Activated B cell treated with CpG ODN at 0.5 μM for 24 hours (primary cell): ENCODE data around the gene GOT1. TPM values are rescaled to one million over a fixed set of nuclear protein-coding genes. Genes with fewer than 3 reads are reported as not detected.

Experiments
- ATAC-seq: fragments of 200-7000 bp; cut with Tn5 transposase; one replicate; pipeline ENCODE4 v1.10.0; 2021; ENCODE audit warnings: low read depth, mild to moderate bottlenecking, moderate library complexity
- CTCF ChIA-PET: fragments of 350-600 bp; sonication (Branson Sonifier 250); formaldehyde crosslinking; loops from one replicate; lab custom pipeline; 2021; ENCODE audit warnings: antibody characterized with exemption; lab: Charles Lee
- POLR2A ChIA-PET: fragments of 350-600 bp; sonication (Branson Sonifier 250); formaldehyde crosslinking; loops from one replicate; lab custom pipeline; 2021; ENCODE audit warnings: antibody characterized with exemption; lab: Charles Lee
- DNase-seq: peaks from one replicate; pipeline ENCODE4 v3.0.0; 2022
- H3K27ac Mint-ChIP-seq: one replicate; pipeline ENCODE4 v1.8.0; 2020; ENCODE audit warnings: mixed read lengths
- H3K27me3 Mint-ChIP-seq: one replicate; pipeline ENCODE4 v1.8.0; 2021; ENCODE audit warnings: mixed read lengths
- H3K36me3 Mint-ChIP-seq: one replicate; pipeline ENCODE4 v1.8.0; 2021; ENCODE audit warnings: low read depth, mixed read lengths
- H3K4me1 Mint-ChIP-seq: one replicate; pipeline ENCODE4 v1.8.0; 2021; ENCODE audit warnings: mixed read lengths
- H3K4me3 Mint-ChIP-seq: one replicate; pipeline ENCODE4 v1.8.0; 2020; ENCODE audit warnings: mild to moderate bottlenecking, mixed read lengths
- H3K9me3 Mint-ChIP-seq: one replicate; pipeline ENCODE4 v1.8.0; 2020; ENCODE audit warnings: mixed read lengths
- CTCF ChIP-seq: fragments of 200-600 bp; IDR thresholded peaks from one replicate; pipeline ENCODE4 v1.8.0; 2022; ENCODE audit warnings: antibody characterized with exemption, mild to moderate bottlenecking
- intact Hi-C: fragments of 100-400 bp; cut with micrococcal nuclease; formaldehyde crosslinking; loops from one replicate; pipeline ENCODE4 v1.15.1; 2024
- total RNA-seq: library from RNA; stranded (reverse); gene quantifications from 2 replicates; pipeline ENCODE4 v1.2.3, GENCODE V29; 2022

The GOT1 gene
- total RNA-seq, 1 donor from 2014 or later: 31.4 TPM

- peak overlapping the region; percentile 92 for H3K27ac Mint-ChIP-seq
- no peaks in the 10 kb centered on the region for H3K27me3 Mint-ChIP-seq
- no peaks in the 10 kb centered on the region for H3K9me3 Mint-ChIP-seq
- no peak for ATAC-seq
- ChIA-PET CTCF (interaction anchor here (1.9 kb wide), 1 partner anchor 181 kb away, joined by 7 read pairs; no protein-coding TSS in a partner anchor), POLR2A (interaction anchor here (0.6 to 3.4 kb wide), 12 partner anchors 68 to 1297 kb away, joined by 3 to 26 read pairs (median 5); partner anchors contain the start of genes COX15, CUTC, HIF1AN and HPS1)
- no peak for DNase-seq
- peak overlapping the region; percentile 98 for H3K4me3 Mint-ChIP-seq
- peaks cover 29% of the 10 kb centered on the region for H3K4me1 Mint-ChIP-seq
- peaks cover 10% of the 10 kb centered on the region for H3K36me3 Mint-ChIP-seq
- intact Hi-C loops: loop anchor here (2.0 to 10.0 kb wide), 4 partner anchors 100 to 964 kb away; partner anchors contain the start of genes COX15 and CUTC
- no peak for TF ChIP-seq CTCF
These were observed 851 bp upstream of the GOT1 start for GRCh38 chr10:99431190-99431760.

GRCh38 chr10:99430116-99430450 lies 341 bp downstream of the GOT1 start:
- DNase-seq (no peak), ATAC-seq (peak; percentile 5)
- H3K27ac Mint-ChIP-seq: peak overlapping the region; percentile 92
- TF ChIP-seq CTCF: no peak
- ChIA-PET POLR2A (interaction anchor here (0.5 to 3.4 kb wide), 14 partner anchors 99 to 1693 kb away, joined by 3 to 26 read pairs (median 4); partner anchors contain the start of genes COX15, CUTC, HIF1AN and HPS1), CTCF (interaction anchor here (1.7 to 1.9 kb wide), 2 partner anchors 38 to 182 kb away, joined by 7 read pairs; no protein-coding TSS in a partner anchor)
- peak overlapping the region; percentile 98 for H3K4me3 Mint-ChIP-seq
- intact Hi-C loops: loop anchor here (1.0 to 10.0 kb wide), 7 partner anchors 38 to 984 kb away; partner anchors contain the start of genes COX15, CUTC, HPS1 and SLC25A28
- peaks cover 17% of the 10 kb centered on the region for H3K36me3 Mint-ChIP-seq
- peaks cover 29% of the 10 kb centered on the region for H3K4me1 Mint-ChIP-seq
- H3K9me3 Mint-ChIP-seq: no peaks in the 10 kb centered on the region
- no peaks in the 10 kb centered on the region for H3K27me3 Mint-ChIP-seq

GRCh38 chr10:99429517-99430095 lies 818 bp downstream of the GOT1 start:
- peaks cover 29% of the 10 kb centered on the region for H3K4me1 Mint-ChIP-seq
- no peak for TF ChIP-seq CTCF
- intact Hi-C loops: loop anchor here (1.0 to 10.0 kb wide), 7 partner anchors 37 to 983 kb away; partner anchors contain the start of genes COX15, CUTC, HPS1 and SLC25A28
- no peak for DNase-seq
- no peaks in the 10 kb centered on the region for H3K9me3 Mint-ChIP-seq
- no peak for ATAC-seq
- H3K27me3 Mint-ChIP-seq: no peaks in the 10 kb centered on the region
- peaks cover 22% of the 10 kb centered on the region for H3K36me3 Mint-ChIP-seq
- H3K27ac Mint-ChIP-seq: peak overlapping the region; percentile 92
- H3K4me3 Mint-ChIP-seq: peak overlapping the region; percentile 98
- ChIA-PET CTCF (interaction anchor here (1.7 to 1.9 kb wide), 2 partner anchors 37 to 182 kb away, joined by 7 read pairs; no protein-coding TSS in a partner anchor), POLR2A (interaction anchor here (0.9 to 3.4 kb wide), 9 partner anchors 100 to 1693 kb away, joined by 3 to 26 read pairs (median 5); partner anchors contain the start of genes COX15, CUTC, R3HCC1L and SLC25A28)

- peaks cover 25% of the 10 kb centered on the region for H3K36me3 Mint-ChIP-seq
- H3K27me3 Mint-ChIP-seq: no peaks in the 10 kb centered on the region
- intact Hi-C loops: no loop called here
- no peak for DNase-seq
- H3K27ac Mint-ChIP-seq: no peak overlapping the region
- CTCF ChIA-PET: no interaction called here
- H3K4me1 Mint-ChIP-seq: peaks cover 29% of the 10 kb centered on the region
- no peak for ATAC-seq
- POLR2A ChIA-PET: no interaction called here
- TF ChIP-seq CTCF: no peak
- H3K4me3 Mint-ChIP-seq: no peak overlapping the region
- H3K9me3 Mint-ChIP-seq: no peaks in the 10 kb centered on the region
These were observed 2.7 kb downstream of the GOT1 start for GRCh38 chr10:99427566-99428190.
